HG03558 (cell line): ENCODE measurements around the gene DYRK4.

Experiments
- ATAC-seq: cut with Tn5 transposase; IDR thresholded peaks from one replicate; pipeline ENCODE4 v1.9.1; 2021; ENCODE audit warnings: moderate number of reproducible peaks; ENCODE audit not compliant: unreplicated experiment; ENCODE audit errors: extremely low read depth

DYRK4 gene

DNA sequence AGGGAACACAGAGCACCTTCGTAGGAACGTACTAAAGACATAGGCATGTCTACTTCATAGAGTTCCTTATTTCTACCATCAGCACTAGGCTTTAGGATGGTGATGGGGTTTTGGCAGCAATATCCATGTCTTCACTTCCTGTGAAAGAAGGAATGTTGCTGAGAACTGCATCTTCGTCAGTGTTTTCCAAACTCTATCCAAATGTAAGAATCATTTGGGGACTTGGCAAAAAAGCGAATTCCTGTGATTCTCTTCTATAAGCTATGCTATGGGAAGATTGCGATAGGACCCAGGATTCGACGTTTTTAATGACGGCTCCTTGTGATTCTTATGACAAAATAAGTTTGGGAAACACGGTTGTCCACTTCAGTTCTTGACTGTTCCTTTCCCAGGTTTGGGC is 47.1 kb downstream of the DYRK4 start:
- ATAC-seq, result no peak

DNA sequence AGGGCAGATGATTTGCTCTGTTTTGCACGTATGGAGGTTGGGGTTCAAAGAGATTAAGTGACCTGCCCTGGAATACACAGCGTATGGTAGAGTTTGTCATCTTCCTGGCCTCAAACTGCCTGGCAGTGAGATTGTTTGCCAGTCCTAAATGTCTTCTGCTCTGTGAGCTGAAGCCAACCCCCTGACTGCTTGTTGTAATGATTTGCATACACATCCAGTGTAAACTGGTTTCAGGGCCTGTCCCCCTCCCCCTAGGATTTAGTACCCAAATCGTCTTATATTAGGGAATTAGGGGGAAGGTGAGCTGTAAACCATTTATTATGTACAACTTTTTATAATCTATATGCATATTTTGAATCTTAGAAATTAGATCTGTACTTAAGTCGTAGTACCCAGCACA is 48.5 kb downstream of the DYRK4 start:
- ATAC-seq, result no peak

DNA sequence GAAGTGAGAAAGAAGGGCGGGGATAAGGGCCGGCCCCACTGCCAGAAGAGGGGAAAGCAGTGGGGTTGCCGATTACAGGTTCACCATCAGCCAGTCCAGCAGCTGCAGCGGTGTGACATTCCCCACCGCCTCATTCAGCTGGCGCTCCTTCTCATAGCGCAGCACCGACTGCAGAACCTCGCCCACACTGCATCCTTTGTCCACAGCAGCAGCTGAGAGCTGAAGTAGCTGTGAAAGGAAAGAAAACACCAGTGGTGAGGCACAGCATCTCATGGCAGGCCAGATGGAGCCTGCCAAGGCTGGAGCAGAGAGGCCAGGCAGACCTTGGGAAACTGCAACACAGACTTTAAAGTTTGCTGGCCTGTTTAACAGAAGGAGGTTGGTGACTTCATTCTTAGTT is 53.7 kb downstream of the DYRK4 start:
- no peak for ATAC-seq

DNA sequence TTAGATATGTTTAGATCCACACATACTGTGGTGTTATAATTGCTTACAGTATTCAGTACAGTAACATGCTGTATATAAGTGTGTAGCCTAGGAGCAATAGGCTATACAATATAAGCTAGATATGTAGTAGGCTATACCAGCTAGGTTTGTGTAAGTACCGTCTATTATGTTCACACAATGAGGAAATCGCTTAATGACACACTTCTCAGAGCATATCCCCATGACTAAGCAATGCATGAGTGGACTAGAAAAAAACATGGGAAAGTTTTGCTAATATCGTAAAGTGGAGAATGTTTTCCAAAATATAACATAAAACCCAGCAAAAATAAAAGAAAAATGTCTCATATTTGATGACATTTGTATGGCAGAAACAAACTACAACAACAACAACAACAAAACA is 59.5 kb downstream of the DYRK4 start:
- no peak for ATAC-seq

DNA sequence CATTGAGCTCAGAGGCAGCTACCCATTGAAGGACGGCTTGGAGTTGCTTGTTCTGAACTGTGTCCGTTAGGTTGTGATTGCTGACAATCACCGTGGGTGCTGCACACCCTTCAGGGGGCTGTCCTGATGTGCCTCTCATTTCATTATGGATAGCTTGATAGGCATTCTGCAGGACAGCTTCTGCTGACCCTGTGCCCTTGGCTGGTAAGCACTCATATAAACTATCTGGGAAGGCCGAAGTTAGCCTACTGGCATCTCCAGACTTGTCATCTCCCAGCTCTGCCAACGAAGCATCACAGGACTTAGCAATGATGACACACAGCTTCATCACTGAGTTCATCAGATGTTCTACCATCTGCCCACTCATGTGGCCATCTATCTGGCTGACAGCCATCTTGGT is 64.5 kb downstream of the DYRK4 start:
- no peak for ATAC-seq

DNA sequence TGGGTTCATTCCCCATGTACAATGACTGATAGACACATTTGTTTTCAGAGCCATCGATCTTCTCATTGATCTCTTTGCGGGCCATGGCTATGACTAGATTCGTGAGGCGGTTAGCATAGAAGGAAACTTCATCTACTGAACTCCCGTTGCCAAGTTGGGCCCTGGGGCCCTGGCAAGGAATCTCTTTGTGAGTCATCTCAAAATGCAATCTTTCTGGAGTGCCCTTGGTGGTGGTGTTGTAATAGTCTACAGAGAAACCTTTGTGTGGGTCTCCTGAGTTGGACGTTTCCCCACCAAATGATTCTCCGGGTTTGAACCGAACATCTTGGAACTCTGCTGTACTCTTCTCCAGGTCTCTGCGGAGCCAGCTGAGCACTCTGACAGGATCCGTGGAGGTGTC is 66.4 kb downstream of the DYRK4 start:
- ATAC-seq, result no peak

DNA sequence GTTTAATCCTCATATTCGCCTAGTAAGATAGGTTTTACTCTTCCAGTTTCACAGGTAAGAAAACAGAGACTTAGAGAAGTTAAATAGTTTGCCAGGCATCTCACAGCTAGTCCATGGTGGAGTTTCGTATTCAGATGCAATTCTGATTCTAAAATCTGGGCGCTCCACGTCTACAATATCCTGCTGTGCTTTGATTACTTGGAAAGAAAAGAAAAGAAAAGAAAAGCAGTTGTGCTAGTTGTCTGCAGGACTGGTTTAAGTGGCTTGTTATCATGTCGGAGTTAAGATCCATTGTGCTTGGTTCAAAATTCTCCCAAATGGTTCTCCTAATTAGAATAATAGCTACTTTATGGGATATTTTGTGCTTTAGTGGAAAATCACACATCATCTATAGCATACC is 68.3 kb downstream of the DYRK4 start:
- no peak for ATAC-seq

DNA sequence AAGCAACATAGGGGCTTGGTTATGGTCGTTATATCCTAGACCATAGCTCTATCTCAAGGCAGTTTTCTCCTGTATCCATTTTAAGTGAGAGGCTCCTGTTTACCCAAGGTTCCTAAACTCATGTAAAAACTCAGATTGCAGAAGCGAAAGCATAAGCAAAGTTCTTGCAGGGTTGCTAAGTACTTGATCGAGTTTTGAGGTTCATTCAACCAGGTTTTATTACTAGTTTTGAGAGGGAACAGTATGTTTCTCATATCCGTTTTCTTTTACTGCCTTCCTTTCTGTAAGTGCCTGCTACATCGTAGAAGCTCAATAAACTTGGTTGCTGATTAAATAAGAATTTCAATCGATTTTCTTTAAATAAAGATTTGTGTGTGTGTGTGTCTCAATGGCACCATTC is 81.7 kb downstream of the DYRK4 start:
- no peak for ATAC-seq

DNA sequence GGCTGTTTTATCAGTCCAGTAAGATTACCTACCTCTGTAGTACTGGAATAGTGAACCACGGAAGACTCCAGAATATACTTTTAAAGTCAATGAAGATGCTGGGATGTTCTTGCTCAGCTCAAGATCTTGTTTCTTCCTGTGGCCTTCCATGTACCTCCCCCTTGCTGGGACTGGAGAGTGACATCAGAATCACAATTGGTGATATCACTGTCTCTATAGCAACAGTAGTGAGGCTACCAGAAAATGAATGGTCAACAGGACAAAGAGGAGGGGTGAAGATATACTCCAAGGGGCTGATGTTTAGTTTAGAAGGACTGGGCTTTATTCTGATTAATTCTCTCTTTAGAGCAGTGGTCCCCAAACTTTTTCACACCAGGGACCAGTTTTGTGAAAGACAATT is 83.0 kb downstream of the DYRK4 start:
- no peak for ATAC-seq

DNA sequence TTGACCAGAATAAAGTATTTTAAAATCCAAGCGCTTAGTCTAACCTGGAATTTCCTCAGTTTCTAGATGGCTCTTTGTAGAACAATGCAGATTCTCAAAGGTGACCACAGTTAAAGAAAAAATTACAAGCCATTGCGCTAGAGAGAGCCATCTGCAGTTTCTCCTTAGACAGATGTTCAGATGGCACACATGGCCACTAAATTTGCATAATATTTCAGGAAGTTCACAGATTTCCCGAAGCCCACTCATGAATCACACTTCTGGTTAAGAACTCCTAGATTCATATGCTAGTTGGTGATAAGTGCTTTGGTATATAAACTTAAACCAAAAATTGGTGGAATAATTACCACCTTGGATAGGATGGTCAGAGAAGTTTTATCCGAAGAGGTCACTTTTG is 86.1 kb downstream of the DYRK4 start:
- no peak for ATAC-seq

DNA sequence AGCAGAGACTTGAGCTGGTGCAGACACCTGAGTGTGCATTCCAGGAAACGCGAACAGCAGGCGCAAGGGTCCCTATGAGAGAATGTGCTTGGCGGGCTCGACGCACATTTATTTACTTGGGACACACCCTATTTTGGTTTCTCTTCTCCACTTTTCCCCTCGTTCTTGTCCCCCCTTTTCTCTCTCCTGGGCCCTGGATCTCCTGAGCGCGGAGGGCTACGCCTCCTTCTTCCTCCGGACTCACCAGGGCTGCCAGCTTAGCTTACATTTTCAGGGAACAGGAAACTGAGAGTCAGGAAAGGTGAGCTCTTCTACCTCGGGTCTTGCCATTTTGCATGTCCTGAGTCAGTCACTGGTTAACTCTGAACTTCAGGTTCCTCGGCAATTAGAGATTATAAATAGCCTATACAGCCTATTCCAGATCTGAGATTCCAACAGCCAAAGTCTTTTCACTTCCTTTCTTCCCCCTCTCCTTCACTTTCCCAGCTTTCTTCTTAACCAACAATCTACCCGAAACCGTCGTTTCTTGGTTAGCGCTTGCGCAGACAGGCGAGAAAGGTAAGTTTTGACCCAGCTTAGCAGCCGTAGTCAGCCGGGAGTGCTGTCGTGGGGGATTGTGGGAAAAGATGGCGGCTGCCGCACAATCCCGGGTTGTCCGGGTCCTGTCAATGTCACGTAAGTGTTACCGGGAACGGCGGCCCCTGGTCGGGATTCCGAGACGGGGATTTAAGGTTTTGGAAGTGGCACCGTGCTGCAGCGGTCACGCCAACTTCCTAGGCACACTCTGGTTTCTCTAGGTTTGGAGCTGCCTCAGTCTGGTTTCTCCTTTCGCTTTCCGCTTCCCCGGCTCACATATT is 86.7 kb downstream of the DYRK4 start, which contains the start of the genes AKAP3 and NDUFA9:
TSS of gene AKAP3 (minus strand) at position 551 of the 857 bp plus-strand sequence. CDS start 10,855 bp downstream, outside the sequence.
TSS of gene NDUFA9 (plus strand) at position 614 of the 857 bp plus-strand sequence. CDS start at position 627, 13 bp downstream.
- ATAC-seq, result no peak

DNA sequence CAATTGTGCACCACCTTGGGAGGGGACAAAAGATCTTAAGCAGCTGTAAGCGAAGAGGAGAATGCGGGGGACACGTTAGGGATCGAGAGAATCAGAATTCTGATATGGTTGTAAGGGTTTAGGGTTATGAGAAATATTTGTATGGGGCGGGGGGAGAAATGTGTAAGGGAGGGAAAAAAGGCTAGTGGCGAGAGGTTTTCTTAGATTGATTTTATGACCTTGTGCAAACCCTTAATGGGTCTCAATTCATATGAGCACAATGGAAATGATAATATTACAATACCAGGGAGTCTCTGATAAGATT is 87.3 kb downstream of the DYRK4 start:
- ATAC-seq, result no peak

DNA sequence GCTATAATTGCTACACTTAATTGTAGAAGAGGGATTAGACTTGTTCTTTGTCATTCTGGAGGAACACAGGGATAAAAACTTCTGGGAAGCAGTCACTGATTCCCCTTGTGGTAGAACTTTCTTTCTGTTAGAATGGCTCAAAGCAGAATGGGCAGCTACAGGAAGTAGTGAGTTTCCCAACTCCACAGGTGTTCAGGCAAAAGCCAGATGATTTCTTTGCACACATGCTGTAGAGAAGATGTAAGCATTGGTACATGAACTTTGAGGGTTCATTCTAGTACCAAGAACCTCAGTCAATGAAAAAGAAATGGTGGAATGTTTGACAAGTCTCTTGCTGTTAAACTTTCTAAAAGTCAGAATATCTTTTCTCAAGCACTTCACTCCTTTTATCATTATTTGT is 91.2 kb downstream of the DYRK4 start:
- no peak for ATAC-seq

DNA sequence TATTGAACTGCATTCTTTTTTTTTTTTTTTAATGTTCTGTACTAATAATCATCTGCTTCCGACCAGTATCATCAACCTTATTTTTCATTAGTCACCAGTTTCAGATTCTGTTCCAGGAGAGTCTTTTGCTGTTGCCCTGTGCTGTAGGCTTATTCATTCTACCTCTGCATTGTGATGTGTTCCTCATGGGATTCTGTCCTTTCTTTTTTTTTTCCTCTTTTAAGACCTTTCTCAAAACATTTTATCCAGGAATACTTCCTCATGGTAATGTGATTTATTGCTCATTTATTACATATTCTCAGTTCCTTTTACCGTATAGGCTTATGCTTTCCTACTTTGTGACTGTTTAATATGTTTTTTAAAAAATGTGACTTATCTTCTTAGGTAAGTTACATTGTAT is 91.7 kb downstream of the DYRK4 start:
- ATAC-seq, result no peak
